ENCODE measurements around the gene RNASEH2A. TPM values are rescaled to one million over a fixed set of nuclear protein-coding genes. Genes with fewer than 3 reads are reported as not detected.
A peak's percentile ranks its signal among the peaks of the same experiment; 100 is the strongest.

The RNASEH2A gene
- total and polyA plus RNA-seq, 2 of the 4 experiments (the other 2 are of a cell fraction) = 34.9 to 44.6 TPM

DNA sequence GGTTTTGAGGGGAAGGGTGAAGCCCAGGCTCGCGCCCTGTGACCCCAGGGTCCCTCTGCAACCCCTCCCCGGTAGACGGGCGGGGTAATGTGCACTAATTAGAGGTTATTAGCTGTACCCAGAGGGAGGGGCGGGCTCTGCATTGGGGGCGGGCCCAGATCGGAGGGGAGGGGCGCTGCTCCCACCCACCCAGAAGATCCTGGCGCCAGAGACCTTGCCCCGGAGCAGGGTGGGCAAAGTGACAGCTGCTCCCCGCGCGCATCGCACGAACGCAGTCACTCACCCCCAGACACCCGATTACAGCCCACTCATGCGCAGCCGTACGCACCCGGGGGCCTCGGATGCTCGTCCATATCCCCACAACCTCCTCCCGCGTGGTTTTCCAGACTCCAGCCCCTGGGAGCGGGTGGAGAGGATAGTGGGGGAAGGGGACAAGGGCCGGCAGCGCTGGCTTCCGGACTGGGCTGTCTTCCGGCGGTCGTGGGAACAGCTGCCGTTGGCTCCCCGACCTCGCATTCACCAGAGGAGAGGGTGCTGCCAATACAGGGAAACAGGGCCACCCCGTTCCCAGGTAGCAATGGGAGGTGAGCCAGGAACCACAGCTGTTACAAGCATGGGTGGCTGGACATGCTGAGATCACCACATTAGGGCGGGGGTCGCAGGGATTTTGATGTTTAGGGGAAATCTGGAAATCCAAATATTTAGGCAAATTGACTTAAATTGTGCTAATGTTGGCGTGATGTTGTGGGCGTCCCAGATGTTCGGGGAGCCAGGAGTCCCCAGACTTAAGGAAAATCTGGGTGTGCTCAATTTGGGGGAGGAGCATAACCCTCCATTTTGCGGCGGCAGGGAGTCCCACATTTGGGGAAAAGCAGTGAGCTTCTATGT is 28.1 kb upstream of the RNASEH2A start (continued):
- TF ChIP-seq RFX5 (IDR thresholded peaks at IDR 0.05; ENCODE audit: low read depth, low read length) (no peak), CHD1 (IDR thresholded peaks at IDR 0.05; ENCODE audit: low read depth, low read length) (no peak), MXI1 (IDR thresholded peaks at IDR 0.05; ENCODE audit: borderline replicate concordance, low read depth, low read length) (0 out of 2 replicates have a peak, but pooled peaks have one; percentile 40), MAFK (IDR thresholded peaks at IDR 0.05; ENCODE audit: low read depth, low read length) (no peak)

DNA sequence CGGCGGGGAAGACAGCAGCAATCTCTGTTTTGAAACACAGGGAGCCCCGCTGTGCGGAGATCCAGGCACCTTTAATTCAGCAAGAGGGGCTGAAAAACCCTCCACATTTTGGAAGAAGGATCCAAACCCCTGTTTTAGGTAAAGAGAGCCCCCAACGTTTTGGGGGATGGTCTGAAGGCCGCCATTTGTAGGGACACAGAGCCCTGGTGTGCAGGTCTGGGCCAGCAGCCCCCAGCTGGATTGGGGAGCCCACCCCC is 27.6 kb upstream of the RNASEH2A start:
- intact Hi-C loops (cut with micrococcal nuclease) = no loop called here

More for the DNA sequence above, 27.6 kb upstream of the RNASEH2A start:
- CTCF ChIA-PET = interaction anchor here (1.1 to 2.9 kb wide), 5 partner anchors 10 to 69 kb away, joined by 3 to 23 read pairs (median 10); no protein-coding TSS in a partner anchor
- no TSS peak for BruUV-seq (replicated peaks)
- in situ Hi-C loops (cut with MboI; ENCODE audit: low sequenced_read_pairs) (loop anchor here (25.0 kb wide), 1 partner anchor 1058 kb away; no protein-coding TSS in a partner anchor), dilution Hi-C loops (cut with HindIII; ENCODE audit: low sequenced_read_pairs, unreplicated experiment) (no loop called here)
- H3K27ac ChIP-seq (ENCODE audit: insufficient read depth, low read length) = peak overlapping the region; percentile 82
- TF ChIP-seq MXI1 (IDR thresholded peaks at IDR 0.05; ENCODE audit: borderline replicate concordance, low read depth, low read length) = no peak
- TF ChIP-seq CEBPB (IDR thresholded peaks at IDR 0.05; ENCODE audit: low read depth, low read length) = no peak
- TF ChIP-seq FOS (IDR thresholded peaks at IDR 0.05; ENCODE audit: low read depth, low read length) = no peak
- WGBS, 2 experiments (ENCODE audit: extremely low coverage in 2 of 2, insufficient read length in 1 of 2) = no CpG with 5 or more reads among the region's 6 CpGs
- H3K36me3 ChIP-seq (ENCODE audit: control insufficient read depth, insufficient read depth, low read length) = no peaks in the 10 kb centered on the region
- peaks cover 26% of the 10 kb centered on the region for H3K9me1 ChIP-seq (ENCODE audit: insufficient read depth, low read length)
- H3K14ac ChIP-seq (replicated peaks; ENCODE audit: low read depth, low read length) = peak overlapping the region; percentile 96
- H3K9ac ChIP-seq (ENCODE audit: low read depth, low read length) = peak overlapping the region; percentile 56
- peak overlapping the region; percentile 87 for H3K18ac ChIP-seq (ENCODE audit: low read depth, low read length)
- H3K56ac ChIP-seq (ENCODE audit: extremely low read depth, insufficient read depth, low read length) = peak overlapping the region; percentile 73
- peaks cover 3% of the 10 kb centered on the region; the same call in 1 of the 2 replicates for H4K20me1 ChIP-seq (ENCODE audit: insufficient read depth, low read length)
- no peak overlapping the region; the same call in 1 of the 2 replicates for H3K4me3 ChIP-seq (ENCODE audit: insufficient read depth, low read depth, low read length)
- no peaks in the 10 kb centered on the region for H3K27me3 ChIP-seq (ENCODE audit: control insufficient read depth, insufficient read depth, low read length)
- peak overlapping the region; percentile 84 for H3K4me2 ChIP-seq (ENCODE audit: low read depth, low read length)
- ATAC-seq (ENCODE audit: low read depth) (no peak), DNase-seq (no peak)
- no peaks in the 10 kb centered on the region for H3K9me3 ChIP-seq (ENCODE audit: control insufficient read depth, insufficient read depth, low read length)
- peak overlapping the region; percentile 95; the same call in 1 of the 2 replicates for H3K23ac ChIP-seq (ENCODE audit: low read depth, low read length)
- H4K91ac ChIP-seq (ENCODE audit: insufficient read depth, low read depth, low read length) = peak overlapping the region; percentile 98
- H3K79me1 ChIP-seq (ENCODE audit: low read depth in 1 of 2, low read length in 2 of 2) = peaks cover 0 to 47% of the 10 kb centered on the region in 2 experiments; a peak in 3 of 4 replicates
- POLR2A ChIA-PET (ENCODE audit: unreplicated experiment) = interaction anchor here (2.5 kb wide), 2 partner anchors 13 to 14 kb away, joined by 9 to 11 read pairs; partner anchors contain the start of gene JUNB
- H3K4ac ChIP-seq (ENCODE audit: low read depth, low read length) = peak overlapping the region; percentile 99
- peak overlapping the region; percentile 99 for H2AK5ac ChIP-seq (ENCODE audit: low read depth, low read length)
- H2BK5ac ChIP-seq (ENCODE audit: low read depth, low read length, poor library complexity, severe bottlenecking) = peak overlapping the region; percentile 88
- peak overlapping the region; percentile 91; the same call in 2 of the 3 replicates for H2BK15ac ChIP-seq (ENCODE audit: low read depth, low read length)
- H2BK20ac ChIP-seq (ENCODE audit: low read depth, low read length) = peak overlapping the region; percentile 28; the same call in 1 of the 2 replicates
- peak overlapping the region; percentile 98 for H2AK9ac ChIP-seq (replicated peaks; ENCODE audit: low read depth, low read length, poor library complexity)
- peak overlapping the region; percentile 95 for H2BK120ac ChIP-seq (ENCODE audit: low read depth, low read length)
- peak overlapping the region; percentile 88 for H4K5ac ChIP-seq (ENCODE audit: low read depth, low read length)
- H3K4me1 ChIP-seq (ENCODE audit: control insufficient read depth, insufficient read depth, low read length) = peaks cover 33% of the 10 kb centered on the region
- peak overlapping the region; percentile 98 to 99 for H4K8ac ChIP-seq (ENCODE audit: low read depth in 2 of 2, low read length in 2 of 2)
- H2AFZ ChIP-seq (replicated peaks; ENCODE audit: low read length, poor library complexity) = peak overlapping the region; percentile 98
